ENCODE measurements around the gene RSRC1.
"Not testable (repeated sequence)": the region's sequence is repeated elsewhere in the genome, so short reads cannot be mapped to it uniquely, and the experiment has no call there.

The RSRC1 gene

DNA sequence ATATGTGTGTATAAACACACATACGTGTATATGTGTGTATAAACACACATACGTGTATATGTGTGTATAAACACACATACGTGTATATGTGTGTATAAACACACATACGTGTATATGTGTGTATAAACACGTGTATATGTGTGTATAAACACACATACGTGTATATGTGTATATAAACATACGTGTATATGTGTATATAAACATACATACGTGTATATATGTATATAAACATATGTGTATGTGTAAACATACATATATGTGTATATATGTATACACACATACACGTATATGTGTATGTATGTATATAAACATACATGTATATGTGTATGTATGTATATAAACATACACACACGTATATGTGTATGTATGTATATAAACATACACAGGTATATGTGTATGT lies 119.1 kb downstream of the RSRC1 start:
- DNase-seq (ENCODE audit: low read depth): not testable (repeated sequence)

DNA sequence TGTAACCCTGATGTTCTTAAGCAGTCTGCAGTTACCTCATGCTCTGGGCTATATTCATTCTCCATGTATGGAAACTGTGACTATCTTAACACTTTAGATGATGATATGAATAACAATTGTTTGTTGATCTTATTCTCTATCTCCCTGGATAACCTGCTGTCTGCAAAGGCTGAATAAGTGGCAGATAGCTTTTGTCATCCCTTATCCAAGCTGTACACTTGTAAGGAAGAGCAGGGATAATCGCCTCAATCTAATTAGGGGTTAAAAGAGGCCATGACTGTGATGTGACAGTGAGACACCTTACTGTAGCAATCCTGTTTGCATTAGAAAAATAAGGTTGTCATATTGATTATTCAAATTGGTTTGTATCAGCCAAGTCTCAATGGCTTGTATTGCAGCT lies 123.9 kb downstream of the RSRC1 start:
- DNase-seq (ENCODE audit: low read depth): no peak

DNA sequence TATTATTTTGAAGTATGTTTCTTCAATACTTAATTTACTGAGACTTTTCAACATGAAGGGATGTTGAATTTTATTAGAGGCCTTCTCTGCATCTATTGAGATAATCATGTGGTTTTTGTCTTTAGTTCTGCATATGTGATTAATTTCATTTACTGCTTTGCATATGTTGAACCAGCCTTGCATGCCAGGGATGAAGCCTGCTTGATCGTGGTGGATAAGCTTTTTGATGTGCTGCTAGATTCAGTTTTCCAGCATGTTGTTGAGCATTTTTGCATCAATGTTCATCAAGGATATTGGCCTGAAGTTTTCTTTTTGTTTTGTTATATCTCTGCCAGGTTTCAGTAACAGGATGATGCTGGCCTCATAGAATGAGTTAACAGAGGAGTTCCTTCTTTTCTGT lies 134.4 kb downstream of the RSRC1 start:
- DNase-seq (ENCODE audit: low read depth): no peak

DNA sequence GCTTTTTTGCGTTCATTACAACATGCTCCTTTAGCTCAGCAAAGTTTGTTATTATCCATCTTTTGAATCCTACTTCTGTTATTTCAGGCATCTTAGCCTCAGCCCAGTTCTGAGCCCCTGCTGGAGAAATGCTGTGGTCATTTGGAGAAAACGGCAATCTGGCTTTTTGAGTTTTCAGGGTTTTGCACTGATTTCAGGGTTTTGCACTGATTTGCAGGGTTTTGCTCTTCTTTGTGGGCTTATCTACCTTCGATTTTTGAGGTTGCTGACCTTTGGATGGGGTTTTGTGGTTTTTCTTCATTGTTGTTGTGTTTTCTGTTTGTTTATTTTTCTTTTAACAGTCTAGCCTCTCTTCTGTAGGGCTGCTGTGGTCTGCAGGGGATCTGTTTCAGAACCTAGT lies 137.4 kb downstream of the RSRC1 start:
- DNase-seq (ENCODE audit: low read depth): no peak

DNA sequence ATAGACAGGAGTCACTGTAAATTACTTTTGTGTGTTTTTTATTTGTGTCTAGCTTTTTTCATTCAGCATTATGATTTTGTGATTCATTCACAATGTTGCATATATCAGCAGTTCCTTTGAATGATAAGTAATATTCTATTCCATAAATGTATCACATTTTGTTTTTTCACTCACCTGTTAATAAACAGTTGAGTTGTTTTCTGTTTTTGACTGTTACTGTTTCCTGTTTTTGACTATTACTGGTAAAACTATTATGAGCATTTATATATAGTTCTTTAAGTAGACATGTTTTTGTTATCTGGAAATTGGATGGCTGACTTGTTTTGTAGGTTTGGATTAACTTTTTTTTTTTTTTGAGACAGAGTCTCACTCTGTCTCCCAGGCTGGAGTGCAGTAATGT lies 138.4 kb downstream of the RSRC1 start:
- no peak for DNase-seq (ENCODE audit: low read depth)

DNA sequence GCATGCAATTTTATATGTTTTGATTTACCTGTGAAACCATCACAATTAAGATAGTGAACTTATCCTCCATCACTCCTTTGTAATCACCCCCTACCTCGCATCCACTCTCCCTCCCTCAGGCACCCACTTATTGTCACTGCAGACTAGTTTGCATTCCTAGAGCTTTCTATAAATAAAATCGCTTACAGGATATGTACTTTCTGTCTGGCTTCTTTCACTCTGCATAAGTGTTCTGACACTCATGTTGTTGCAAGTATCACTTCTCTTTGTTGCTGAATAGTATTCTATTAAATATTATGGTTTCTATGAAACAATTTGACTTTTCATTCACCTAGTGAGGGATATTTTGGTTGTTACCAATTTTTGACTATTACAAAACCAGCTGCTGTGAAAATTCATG lies 139.3 kb downstream of the RSRC1 start:
- no peak for DNase-seq (ENCODE audit: low read depth)

DNA sequence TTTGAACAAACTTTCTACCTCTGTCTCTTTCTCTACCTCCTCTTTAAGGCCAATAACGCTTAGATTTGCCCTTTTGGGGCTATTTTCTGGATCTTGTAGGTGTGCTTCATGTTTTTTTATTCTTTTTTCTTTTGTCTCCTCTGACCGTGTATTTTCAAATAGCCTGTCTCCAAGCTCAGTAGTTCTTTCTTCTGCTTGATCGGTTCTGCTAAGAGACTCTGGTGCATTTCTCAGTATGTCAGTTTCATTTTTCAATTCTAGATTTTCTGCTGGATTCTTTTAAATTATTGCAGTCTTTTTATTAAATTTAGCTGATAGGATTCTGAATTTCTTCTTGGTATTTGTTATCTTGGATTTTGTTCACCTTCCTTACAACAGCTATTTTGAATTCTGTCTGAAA lies 148.7 kb downstream of the RSRC1 start:
- no peak for DNase-seq (ENCODE audit: low read depth)

DNA sequence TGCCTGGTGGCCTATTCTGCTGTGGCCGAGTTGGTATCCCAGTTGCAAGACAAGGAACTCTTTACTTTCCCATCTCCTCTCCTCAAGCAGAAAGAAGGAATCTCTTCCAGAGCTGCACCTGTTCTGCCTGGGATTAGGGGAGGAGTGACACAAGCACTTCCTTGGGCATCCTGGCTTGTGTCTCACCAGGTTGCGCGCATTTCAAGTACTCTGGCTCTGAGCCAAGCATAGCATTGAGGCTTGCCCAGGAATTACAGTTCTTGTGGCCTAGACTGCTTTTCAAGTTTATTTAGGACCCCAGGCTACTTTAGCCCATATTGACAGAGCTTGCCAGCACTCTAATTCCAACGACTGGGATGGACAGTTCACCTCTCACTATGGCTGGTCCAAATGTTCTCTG lies 150.5 kb downstream of the RSRC1 start:
- no peak for DNase-seq (ENCODE audit: low read depth)

DNA sequence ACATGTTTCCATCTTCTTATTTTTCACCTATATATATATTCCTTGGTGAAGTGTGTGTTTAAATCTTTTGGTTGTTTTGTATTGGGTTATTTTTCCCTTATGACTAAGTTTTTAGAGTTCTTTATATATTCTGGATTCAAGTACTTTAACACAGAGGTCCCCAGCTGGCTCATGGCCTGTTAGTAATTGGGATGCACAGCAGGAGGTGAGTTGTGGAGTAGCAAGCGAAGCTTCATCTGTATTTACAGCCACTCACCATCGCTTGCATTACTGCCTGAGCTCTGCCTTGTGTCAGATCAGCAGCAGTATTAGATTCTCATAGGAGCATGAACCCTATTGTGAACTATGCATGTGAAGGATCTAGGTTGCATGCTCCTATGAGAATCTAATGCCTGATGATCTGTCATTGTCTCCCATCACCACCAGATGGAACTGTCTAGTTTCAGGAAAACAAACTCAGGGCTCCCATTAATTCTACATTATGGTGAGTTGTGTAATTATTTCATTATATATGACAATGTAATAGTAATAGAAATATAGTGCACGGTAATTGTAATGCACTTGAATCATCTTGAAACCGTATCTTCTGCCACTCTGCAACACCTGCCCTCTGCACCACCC lies 151.6 kb downstream of the RSRC1 start:
- DNase-seq (ENCODE audit: low read depth): peak; percentile 20

DNA sequence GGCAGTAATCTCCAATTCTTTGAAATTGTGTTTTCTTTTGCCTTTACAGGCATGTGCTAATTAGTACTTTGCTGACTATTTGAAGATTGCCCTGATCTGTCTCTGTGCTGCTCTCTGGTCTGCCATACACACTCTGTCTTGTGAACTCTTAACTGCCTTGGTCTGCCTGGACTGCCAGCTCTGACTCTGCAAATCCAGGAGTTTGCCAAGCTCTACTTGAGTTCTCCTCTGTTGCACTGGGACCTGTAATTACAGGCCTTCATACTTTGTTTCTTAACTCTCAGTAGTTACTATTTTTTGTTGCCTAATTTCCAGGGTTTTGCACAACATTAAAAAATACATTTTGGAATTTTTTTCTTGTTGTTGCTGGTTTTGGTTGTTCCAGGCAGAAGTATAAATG lies 155.0 kb downstream of the RSRC1 start:
- DNase-seq (ENCODE audit: low read depth): no peak

DNA sequence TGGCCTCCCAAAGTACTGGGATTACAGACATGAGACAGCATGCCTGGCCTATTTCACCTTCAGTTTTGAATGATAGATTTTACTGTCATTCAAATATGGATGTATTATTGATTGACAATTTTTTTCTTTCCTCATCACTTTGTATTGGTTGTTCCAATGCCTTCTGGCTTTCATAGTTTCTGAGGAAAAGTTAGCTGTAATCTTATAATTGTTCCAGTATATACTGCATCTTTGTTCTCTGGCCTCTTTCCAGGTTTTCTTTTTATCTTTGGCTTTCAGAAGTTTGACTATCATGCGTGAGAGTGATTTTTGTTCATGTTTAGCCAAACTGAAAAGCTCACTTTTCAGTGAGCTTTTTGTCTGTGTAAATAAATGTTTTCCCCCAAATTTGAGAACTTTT lies 157.1 kb downstream of the RSRC1 start:
- DNase-seq (ENCODE audit: low read depth): peak; percentile 3

DNA sequence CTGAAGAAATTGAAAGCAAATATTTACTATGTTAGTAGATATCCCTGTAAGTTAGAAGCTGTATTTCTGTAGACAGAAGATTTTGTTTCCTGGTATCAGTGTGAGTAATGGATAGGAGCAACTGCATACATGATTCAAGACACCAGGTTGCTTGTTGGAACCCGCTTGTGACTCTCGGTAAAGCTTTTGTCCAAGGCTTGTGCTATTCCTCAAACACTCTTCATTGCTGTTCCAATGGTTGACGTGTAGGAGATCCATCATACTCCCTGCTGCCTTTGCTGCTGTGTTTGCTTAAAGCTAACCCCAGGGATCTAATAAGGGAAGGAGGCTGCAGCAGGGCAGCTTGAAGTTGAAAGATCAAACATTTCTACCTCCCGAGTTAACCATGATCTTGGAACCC lies 160.1 kb downstream of the RSRC1 start:
- no peak for DNase-seq (ENCODE audit: low read depth)

DNA sequence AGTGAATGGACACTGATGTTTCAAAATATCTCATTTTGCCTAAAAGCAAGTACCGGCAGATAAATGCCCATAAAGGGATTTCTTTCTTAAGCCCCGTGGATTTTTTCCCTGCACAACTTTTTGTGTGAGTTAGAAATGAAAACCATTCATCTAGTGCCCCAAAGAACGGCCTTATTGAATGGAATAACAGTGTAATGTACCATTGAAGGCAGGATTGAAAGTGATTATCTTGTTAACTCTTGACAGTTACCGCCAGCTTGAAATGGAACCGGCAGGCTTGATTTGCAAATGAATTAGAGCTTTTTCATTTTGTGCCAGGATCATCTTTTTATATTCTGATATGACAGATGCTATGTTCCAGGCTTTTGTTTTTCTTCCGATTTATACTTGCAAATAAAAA lies 162.2 kb downstream of the RSRC1 start:
- DNase-seq (ENCODE audit: low read depth): no peak

DNA sequence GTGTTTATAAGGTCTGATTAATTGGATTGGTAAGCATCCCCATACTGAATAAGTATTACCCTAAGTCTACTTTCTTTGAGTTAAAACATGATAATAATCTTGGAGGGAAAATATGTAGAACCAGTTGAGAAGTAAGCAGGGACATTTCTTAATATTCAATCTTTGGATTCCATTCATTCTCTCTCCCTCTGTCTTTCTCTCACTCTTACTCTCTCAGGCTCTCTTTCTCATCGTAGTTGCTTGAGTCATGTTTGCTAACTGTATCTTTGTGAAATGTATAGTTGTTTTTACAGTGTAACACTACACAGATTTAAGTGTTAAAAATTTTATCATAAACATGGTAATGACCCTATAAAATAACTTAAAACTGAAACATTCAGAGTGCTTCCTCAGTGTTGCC lies 163.8 kb downstream of the RSRC1 start:
- DNase-seq (ENCODE audit: low read depth): no peak

DNA sequence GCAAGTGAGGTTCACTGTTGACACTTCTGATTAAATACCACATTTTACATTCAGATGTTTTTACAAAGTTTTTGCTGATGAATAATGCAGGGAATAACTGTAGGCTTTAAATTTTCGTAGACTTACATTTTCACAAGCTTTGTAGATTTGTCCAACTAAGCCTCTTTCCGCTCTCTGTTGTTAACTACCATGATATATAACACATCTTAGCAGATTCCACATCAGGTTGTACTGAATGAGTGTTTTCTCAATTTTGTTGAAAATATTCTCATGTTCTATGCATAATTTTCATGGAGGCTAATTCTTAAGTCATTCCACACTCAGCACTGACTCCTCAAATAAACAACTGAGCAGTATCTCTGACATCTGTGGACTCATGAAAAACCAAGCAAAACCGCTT lies 168.3 kb downstream of the RSRC1 start:
- no peak for DNase-seq (ENCODE audit: low read depth)

DNA sequence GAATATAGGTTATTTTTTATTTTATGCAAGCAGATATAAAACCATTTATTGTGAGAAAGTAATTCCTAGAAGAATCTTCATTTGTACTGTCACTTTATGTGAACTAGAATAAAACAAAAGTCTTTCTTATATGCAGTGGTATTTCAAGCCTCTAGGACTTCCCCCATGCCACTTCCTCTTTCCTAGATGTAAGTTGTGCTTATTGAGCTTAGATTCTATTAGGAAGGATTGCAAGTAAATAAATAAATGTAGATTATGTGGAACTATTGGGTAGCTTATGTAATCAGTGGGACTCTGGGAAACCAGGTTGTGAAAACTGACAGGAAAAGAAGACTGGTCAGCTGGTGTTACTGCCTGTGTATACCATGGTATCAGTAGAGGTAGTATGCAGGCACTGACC lies 169.7 kb downstream of the RSRC1 start:
- no peak for DNase-seq (ENCODE audit: low read depth)

DNA sequence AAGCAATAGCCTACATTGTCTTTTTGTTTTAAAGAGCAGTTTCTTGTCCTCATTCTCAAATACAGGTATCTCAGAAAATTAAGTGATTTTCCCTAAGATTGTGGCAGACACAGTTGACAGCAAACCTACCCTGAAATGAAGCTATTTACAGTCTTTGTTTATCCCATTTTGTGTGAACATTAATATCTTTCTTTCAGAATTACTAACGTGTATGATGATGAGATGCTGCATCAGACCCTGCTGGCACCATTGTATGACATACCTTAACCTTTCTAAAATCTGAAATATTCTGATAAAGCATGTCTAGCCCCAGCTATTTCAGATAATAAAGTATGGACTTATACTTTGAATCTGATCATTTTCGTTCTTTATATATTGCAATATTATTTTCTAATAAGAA lies 185.9 kb downstream of the RSRC1 start:
- no peak for DNase-seq (ENCODE audit: low read depth)

DNA sequence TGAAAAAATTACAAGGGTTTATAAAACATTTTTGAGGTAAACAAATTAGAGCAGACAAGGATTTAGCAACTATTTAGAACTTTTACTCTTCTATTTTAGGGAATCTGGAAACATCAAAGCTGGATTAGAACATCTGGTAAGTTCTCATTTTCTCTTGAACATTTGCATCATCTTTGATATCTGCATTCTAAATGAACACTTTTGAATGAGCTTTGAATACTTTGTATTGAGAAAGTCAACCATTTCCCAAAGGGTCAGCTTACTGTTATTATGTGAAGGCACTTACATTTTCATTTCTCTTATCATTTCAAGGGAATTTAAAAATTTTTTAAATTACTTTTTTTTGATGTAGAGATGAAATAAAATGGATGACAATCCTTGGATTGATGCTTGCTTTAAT lies 188.1 kb downstream of the RSRC1 start:
- no peak for DNase-seq (ENCODE audit: low read depth)

DNA sequence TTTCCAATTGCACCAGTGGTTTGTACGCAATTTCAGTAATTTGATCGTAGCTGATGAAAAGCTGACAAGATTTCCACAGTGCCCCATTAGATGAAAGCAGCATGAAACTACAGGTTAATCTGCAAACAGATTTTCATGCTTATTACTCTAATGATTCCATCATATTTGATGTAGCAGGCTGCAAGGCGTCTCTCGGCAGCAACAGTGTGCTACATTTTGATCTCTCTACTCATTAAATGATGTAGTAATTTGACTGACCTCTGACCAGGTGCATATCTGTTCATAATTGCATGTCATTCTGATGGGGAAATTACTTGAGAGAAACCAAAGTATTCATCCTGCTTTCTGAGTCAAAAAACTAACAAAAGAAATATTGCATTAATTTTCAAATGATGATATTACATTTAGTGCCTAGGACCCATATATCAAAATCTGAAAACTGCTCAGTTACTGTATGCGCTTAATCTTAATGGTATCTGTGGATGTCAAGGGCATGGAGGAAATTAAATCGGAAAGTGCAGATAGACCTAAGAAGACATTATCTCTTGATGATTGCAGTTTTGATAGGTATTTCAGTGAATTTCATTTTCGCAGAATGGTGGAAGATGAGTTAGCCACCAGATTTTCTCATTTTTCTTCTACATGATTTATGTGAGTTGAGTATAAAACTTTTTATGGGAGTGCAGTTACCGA lies 198.5 kb downstream of the RSRC1 start:
- DNase-seq (ENCODE audit: low read depth): no peak

DNA sequence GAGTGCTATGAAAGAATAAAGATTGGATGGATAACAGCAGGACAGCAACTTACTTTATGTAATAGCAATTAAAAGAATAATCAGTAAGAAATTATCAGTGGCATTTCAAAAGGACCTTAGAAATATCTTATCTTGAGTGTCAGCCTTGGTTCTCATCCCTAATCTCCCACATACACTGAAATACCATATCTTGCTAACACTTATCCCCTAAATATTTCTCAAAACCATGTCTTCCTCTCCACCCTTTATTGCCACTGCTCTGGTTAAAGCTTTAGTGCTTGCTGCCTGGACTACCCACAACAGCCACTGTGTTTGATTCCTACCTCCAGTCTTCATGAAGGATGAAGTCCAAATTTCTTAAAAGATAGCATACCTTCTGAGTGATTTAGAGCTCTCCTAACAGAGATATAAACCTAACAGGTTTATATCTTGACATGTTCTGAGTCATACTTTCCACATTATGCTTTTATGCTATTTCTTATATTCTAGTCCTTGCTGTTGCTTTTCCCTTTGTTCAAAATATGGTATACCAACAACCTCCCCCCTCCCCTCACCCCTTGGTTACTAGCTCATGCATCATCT lies 202.8 kb downstream of the RSRC1 start:
- no peak for DNase-seq (ENCODE audit: low read depth)

DNA sequence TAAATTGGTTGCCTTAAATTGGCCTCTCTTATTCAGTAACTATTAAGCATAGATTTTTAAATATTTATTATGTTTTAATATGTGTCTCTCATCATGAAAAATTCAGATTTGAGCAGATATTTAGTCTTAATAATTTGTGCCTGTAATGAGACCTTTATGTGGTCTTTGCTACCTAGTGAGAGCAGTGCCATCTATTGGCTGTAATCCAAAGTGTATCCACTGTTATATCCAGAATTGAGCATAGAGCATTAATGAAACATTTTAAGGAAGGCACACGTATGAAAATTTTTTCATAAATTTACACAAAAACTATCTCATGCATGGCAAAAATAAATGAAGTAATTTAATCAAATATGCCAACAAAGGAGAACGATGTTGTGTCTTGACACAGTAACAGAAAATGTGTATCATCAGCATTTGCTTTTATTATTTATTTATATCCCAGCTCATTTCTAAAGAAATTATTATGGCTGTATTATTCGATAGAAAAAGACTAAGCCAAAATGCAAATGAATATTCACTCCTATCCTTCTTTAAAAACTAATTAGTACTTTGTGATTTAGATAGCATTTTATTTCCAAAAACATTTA lies 203.5 kb downstream of the RSRC1 start:
- DNase-seq (ENCODE audit: low read depth): peak; percentile 67

DNA sequence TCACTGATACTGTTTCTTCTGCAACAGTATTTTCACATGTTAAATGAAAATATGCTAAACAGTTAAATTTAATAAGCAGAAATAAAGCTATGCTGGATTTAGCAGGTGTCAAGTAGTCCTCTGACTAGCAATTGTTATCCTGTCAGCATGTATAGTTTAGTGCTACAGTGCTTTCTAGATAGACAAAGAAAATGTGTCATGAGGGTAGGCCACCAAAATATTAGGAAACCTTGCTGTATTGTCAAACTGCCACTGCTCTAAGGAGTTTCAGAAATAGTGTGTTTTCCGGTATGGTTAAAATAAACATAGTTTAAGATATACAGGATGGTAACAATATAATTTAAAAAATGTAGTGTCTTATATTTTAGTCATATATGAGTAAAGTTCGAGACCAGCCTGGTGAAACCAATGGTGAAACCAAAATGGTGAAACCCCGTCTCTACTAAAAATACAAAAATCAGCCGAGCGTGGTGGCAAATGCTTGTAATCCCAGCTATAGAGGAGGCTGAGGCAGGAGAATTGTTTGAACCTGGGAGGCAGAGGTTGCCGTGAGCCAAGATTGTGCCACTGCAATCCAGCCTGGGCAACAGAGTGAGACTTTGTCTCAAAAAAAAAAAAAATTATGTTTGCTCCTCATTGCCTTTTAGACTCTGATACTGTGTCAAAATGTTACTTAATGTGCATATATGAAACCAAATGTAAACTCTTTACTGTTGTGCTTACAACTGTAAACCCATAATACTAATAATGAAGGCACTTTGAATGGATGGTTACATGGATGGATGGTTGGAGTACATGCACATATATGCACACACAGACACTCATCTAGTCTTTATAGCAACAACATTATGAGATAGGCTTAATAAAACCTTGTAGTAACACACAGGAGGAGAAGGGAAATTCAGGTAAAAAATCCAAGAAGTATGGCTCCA lies 204.8 kb downstream of the RSRC1 start:
- DNase-seq (ENCODE audit: low read depth): no peak
